B cell (primary cell): ENCODE data around the gene HS1BP3. TPM values are rescaled to one million over a fixed set of nuclear protein-coding genes. Genes with fewer than 3 reads are reported as not detected.

Experiments
- ATAC-seq: fragments of 200-7000 bp; cut with Tn5 transposase; one replicate; pipeline ENCODE4 v1.10.0; 2021; ENCODE audit warnings: low read depth, mild to moderate bottlenecking, moderate number of reproducible peaks, moderate library complexity
- CTCF ChIA-PET: fragments of 350-600 bp; sonication (Branson Sonifier 250); formaldehyde crosslinking; loops from one replicate; lab custom pipeline; 2021; ENCODE audit warnings: antibody characterized with exemption, inconsistent platforms; lab: Charles Lee
- POLR2A ChIA-PET: fragments of 350-600 bp; sonication (Branson Sonifier 250); formaldehyde crosslinking; loops from one replicate; lab custom pipeline; 2021; ENCODE audit warnings: antibody characterized with exemption; lab: Charles Lee
- DNase-seq: peaks from one replicate; pipeline ENCODE4 v3.0.0; 2013
- H2AFZ ChIP-seq: 2 replicates; pipeline ENCODE4 v1.6.1; 2012; ENCODE audit warnings: mild to moderate bottlenecking, low read depth, low read length; ENCODE audit not compliant: insufficient read depth, poor library complexity, severe bottlenecking
- H3K27ac ChIP-seq, 2 donors: 1 replicate in 1 of 2; 2 replicates in 1 of 2; pipeline ENCODE4 v1.5.1; 2012 to 2013; ENCODE audit warnings: low read length in 2 of 2, mild to moderate bottlenecking in 2 of 2, moderate library complexity in 1 of 2
- H3K27me3 ChIP-seq, 4 experiments: fragments of 200-600 bp in 1 of 4; sonication (generic) in 1 of 4; replicated peaks in 1 of 4; 1 replicate in 2 of 4; 2 replicates in 2 of 4; pipeline versions ENCODE4 v1.6.1 to v1.7.0; 2013 to 2016; ENCODE audit warnings: low read length in 3 of 4, mild to moderate bottlenecking in 2 of 4, mixed read lengths in 1 of 4, moderate library complexity in 1 of 4; ENCODE audit not compliant: insufficient read depth in 4 of 4, control insufficient read depth in 3 of 4; ENCODE audit errors: control extremely low read depth in 1 of 4
- H3K36me3 ChIP-seq, 2 experiments: replicated peaks in 1 of 2; 1 replicate in 1 of 2; 2 replicates in 1 of 2; pipeline versions ENCODE4 v1.6.1 to v1.7.1; 2013; ENCODE audit warnings: low read length in 1 of 2; ENCODE audit not compliant: insufficient read depth in 2 of 2, control insufficient read depth in 1 of 2; ENCODE audit errors: control extremely low read depth in 1 of 2, extremely low read depth in 1 of 2
- H3K4me1 ChIP-seq, 2 donors: fragments of 200-600 bp in 1 of 2; sonication (generic) in 1 of 2; 1 replicate in 1 of 2; 2 replicates in 1 of 2; pipeline versions ENCODE4 v1.5.1 to v1.6.1; 2013 to 2017; ENCODE audit warnings: low read length in 2 of 2; ENCODE audit not compliant: control insufficient read depth in 2 of 2, insufficient read depth in 2 of 2
- H3K4me2 ChIP-seq: replicated peaks from 2 replicates; pipeline ENCODE3; 2012; ENCODE audit warnings: mild to moderate bottlenecking, low read depth, low read length; ENCODE audit not compliant: poor library complexity, severe bottlenecking
- H3K4me3 ChIP-seq, 5 experiments: fragments of 200-600 bp in 1 of 5; sonication (generic) in 1 of 5; 1 replicate in 3 of 5; 2 replicates in 2 of 5; pipeline versions ENCODE4 v1.5.1 to v1.7.0; 2011 to 2016; ENCODE audit warnings: low read length in 4 of 5, mild to moderate bottlenecking in 4 of 5, low read depth in 2 of 5, control low read depth in 1 of 5, moderate library complexity in 1 of 5; ENCODE audit not compliant: insufficient read depth in 1 of 5; ENCODE audit errors: control extremely low read depth in 1 of 5, extremely low read depth in 1 of 5
- H3K79me2 ChIP-seq: fragments of 200-600 bp; sonication (generic); one replicate; pipeline ENCODE4 v1.6.0; 2016; ENCODE audit warnings: low read length; ENCODE audit not compliant: control insufficient read depth, insufficient read depth
- H3K9ac ChIP-seq: fragments of 200-600 bp; sonication (generic); 2 replicates; pipeline ENCODE4 v1.6.1; 2017; ENCODE audit warnings: mild to moderate bottlenecking, low read length, moderate library complexity
- H3K9me3 ChIP-seq, 3 donors: one replicate each; pipeline versions ENCODE4 v1.6.1 to v1.7.1; 2013; ENCODE audit warnings: low read length in 2 of 3; ENCODE audit not compliant: control insufficient read depth in 2 of 3, insufficient read depth in 1 of 3; ENCODE audit errors: control extremely low read depth in 1 of 3
- H4K20me1 ChIP-seq: 2 replicates; pipeline ENCODE4 v1.6.0; 2012; ENCODE audit warnings: mild to moderate bottlenecking, low read length; ENCODE audit not compliant: insufficient read depth, control insufficient read depth, poor library complexity, severe bottlenecking
- H3K27ac Mint-ChIP-seq: one replicate; pipeline ENCODE4 v1.8.0; 2021; ENCODE audit warnings: mixed read lengths
- H3K27me3 Mint-ChIP-seq: one replicate; pipeline ENCODE4 v1.8.0; 2021; ENCODE audit warnings: mixed read lengths
- H3K4me1 Mint-ChIP-seq: one replicate; pipeline ENCODE4 v1.8.0; 2021; ENCODE audit warnings: mixed read lengths
- H3K4me3 Mint-ChIP-seq: one replicate; pipeline ENCODE4 v1.8.0; 2021; ENCODE audit warnings: mixed read lengths
- H3K9me3 Mint-ChIP-seq: one replicate; pipeline ENCODE4 v1.8.0; 2022; ENCODE audit warnings: mixed read lengths; ENCODE audit not compliant: insufficient read depth
- EZH2 ChIP-seq: IDR thresholded peaks from 2 replicates; pipeline ENCODE4 v1.6.1; 2012; ENCODE audit warnings: borderline replicate concordance, low read depth, mild to moderate bottlenecking, moderate library complexity, low read length; ENCODE audit not compliant: insufficient read depth, poor library complexity, severe bottlenecking
- WGBS: methylation state at CpG from one replicate; pipeline ENCODE4 v1.1.5; 2013; ENCODE audit warnings: missing lambda C conversion rate; ENCODE audit not compliant: insufficient coverage; 5-methylcytosine and 5-hydroxymethylcytosine counted together
- intact Hi-C: fragments of 100-400 bp; cut with micrococcal nuclease; formaldehyde crosslinking; loops from one replicate; pipeline ENCODE4 v1.10.0; 2022
- polyA plus RNA-seq: library from polyadenylated mRNA; depleted of rRNA; stranded (reverse); fragments of >200 nt; gene quantifications from 2 replicates; pipeline ENCODE4 v1.2.3, GENCODE V29; 2012
- total RNA-seq, 2 donors: library from RNA; stranded (reverse); fragments of 120-200 nt in 1 of 2; gene quantifications; 1 replicate in 1 of 2; 2 replicates in 1 of 2; pipeline versions ENCODE4 v1.2.3 to v1.2.4, GENCODE V29; 2013 to 2022
- TF ChIP-seq, protein P1 (sequence below): fragments of 200-600 bp; IDR thresholded peaks from one replicate; pipeline ENCODE4 v1.8.0; 2022; ENCODE audit warnings: antibody characterized with exemption, mild to moderate bottlenecking

HS1BP3 gene
- total and polyA plus RNA-seq, 2 donors (not counting 1 experiment from before 2014, with no cell fraction given): 27.8 to 28.7 TPM

DNA sequence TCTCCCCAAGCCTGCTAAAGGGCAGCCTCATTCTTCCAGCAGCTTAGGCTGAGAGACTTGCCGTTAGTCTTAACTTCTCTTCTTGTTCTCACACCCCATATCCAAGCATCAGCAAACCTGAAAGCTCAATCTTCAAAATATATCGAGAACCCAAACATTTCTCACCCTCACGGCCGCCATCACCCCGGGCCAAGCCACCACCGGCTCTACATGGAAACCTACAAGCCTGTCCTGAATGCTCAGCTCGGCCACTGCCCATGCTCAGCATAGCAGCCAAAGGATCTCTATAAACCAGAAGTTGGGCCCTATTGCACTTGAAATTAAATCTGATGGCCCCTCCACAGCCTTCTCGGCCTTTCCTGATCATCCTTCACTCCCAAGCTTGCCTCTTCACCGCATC lies 2.1 kb downstream of the HS1BP3 start:
- TF ChIP-seq EZH2: no peak
- TF ChIP-seq, protein P1, sequence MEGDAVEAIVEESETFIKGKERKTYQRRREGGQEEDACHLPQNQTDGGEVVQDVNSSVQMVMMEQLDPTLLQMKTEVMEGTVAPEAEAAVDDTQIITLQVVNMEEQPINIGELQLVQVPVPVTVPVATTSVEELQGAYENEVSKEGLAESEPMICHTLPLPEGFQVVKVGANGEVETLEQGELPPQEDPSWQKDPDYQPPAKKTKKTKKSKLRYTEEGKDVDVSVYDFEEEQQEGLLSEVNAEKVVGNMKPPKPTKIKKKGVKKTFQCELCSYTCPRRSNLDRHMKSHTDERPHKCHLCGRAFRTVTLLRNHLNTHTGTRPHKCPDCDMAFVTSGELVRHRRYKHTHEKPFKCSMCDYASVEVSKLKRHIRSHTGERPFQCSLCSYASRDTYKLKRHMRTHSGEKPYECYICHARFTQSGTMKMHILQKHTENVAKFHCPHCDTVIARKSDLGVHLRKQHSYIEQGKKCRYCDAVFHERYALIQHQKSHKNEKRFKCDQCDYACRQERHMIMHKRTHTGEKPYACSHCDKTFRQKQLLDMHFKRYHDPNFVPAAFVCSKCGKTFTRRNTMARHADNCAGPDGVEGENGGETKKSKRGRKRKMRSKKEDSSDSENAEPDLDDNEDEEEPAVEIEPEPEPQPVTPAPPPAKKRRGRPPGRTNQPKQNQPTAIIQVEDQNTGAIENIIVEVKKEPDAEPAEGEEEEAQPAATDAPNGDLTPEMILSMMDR: no peak
- CTCF ChIA-PET: interaction anchor here (1.1 to 9.9 kb wide), 8 partner anchors 13 to 238 kb away, joined by 4 to 139 read pairs (median 9); partner anchors contain the start of genes GDF7 and RHOB
- WGBS: 95% methylated on average over 9 of the region's 9 CpGs
- H3K4me1 Mint-ChIP-seq: peaks cover 50% of the 10 kb centered on the region
- H3K27ac Mint-ChIP-seq: peak overlapping the region; percentile 5
- H3K4me3 Mint-ChIP-seq: peak overlapping the region; percentile 88
- DNase-seq: no peak
- no peak overlapping the region for H3K9ac ChIP-seq
- no peaks in the 10 kb centered on the region for H3K9me3 Mint-ChIP-seq
- no peak for ATAC-seq
- H3K4me2 ChIP-seq: peak overlapping the region; percentile 51
- H3K9me3 ChIP-seq: peaks cover 0 to 2% (median 0%) of the 10 kb centered on the region in 3 donors
- H4K20me1 ChIP-seq: peaks cover 6% of the 10 kb centered on the region
- intact Hi-C loops: no loop called here
- POLR2A ChIA-PET: interaction anchor here (0.6 kb wide), 1 partner anchor 242 kb away, joined by 9 read pairs; no protein-coding TSS in a partner anchor
- no peaks in the 10 kb centered on the region for H3K27me3 Mint-ChIP-seq
- no peaks in the 10 kb centered on the region for H3K27me3 ChIP-seq
- H3K79me2 ChIP-seq: peaks cover 45% of the 10 kb centered on the region
- peaks cover 41 to 49% of the 10 kb centered on the region in 2 donors for H3K4me1 ChIP-seq
- no peak overlapping the region for H3K27ac ChIP-seq
- no peak overlapping the region for H2AFZ ChIP-seq
- H3K36me3 ChIP-seq: peaks cover 0 to 18% of the 10 kb centered on the region in 2 experiments
- no peak overlapping the region for H3K4me3 ChIP-seq

DNA sequence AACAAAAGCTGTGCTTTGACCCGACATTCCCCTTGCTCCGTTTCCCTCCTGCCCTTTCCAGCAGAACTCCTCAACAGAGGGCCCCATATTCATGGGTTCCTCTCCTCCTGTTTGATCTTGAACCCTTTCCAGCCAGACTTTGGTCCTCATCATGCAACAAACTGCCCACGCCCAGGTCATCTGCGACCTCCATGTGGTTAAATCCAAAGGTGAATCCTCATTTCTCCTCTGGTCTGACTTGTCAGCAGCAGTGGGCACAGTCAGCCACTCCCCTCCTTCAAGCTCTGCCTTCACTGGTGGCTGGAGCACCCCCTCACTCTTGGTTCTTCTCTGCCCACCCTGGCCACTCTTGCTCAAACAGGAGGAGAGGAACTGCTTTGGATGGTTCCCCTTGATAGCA lies 2.7 kb downstream of the HS1BP3 start:
- Histone ChIP-seq H3K4me1 (peaks cover 41 to 49% of the 10 kb centered on the region in 2 donors), H3K9ac (no peak overlapping the region), H3K27ac (no peak overlapping the region), H2AFZ (no peak overlapping the region), H4K20me1 (peaks cover 6% of the 10 kb centered on the region), H3K4me3 (no peak overlapping the region), H3K27me3 (no peaks in the 10 kb centered on the region), H3K79me2 (peaks cover 45% of the 10 kb centered on the region), H3K36me3 (peaks cover 0 to 23% of the 10 kb centered on the region in 2 experiments), H3K9me3 (peaks cover 0 to 2% (median 0%) of the 10 kb centered on the region in 3 donors), H3K4me2 (peak overlapping the region; percentile 51)
- no peak overlapping the region for H3K27ac Mint-ChIP-seq
- no peaks in the 10 kb centered on the region for H3K9me3 Mint-ChIP-seq
- no peaks in the 10 kb centered on the region for H3K27me3 Mint-ChIP-seq
- H3K4me3 Mint-ChIP-seq: peak overlapping the region; percentile 88
- DNase-seq (no peak), ATAC-seq (no peak)
- ChIA-PET POLR2A (interaction anchor here (0.6 to 0.9 kb wide), 2 partner anchors 207 to 242 kb away, joined by 3 to 9 read pairs; no protein-coding TSS in a partner anchor), CTCF (interaction anchor here (1.1 to 9.9 kb wide), 8 partner anchors 12 to 237 kb away, joined by 4 to 139 read pairs (median 9); partner anchors contain the start of genes GDF7 and RHOB)
- WGBS: 78% methylated on average over 4 of the region's 4 CpGs
- intact Hi-C loops: no loop called here
- peaks cover 53% of the 10 kb centered on the region for H3K4me1 Mint-ChIP-seq
- TF ChIP-seq EZH2: no peak
- TF ChIP-seq, protein P1: no peak
